ENCODE results near the gene HMCN1.

DNA sequence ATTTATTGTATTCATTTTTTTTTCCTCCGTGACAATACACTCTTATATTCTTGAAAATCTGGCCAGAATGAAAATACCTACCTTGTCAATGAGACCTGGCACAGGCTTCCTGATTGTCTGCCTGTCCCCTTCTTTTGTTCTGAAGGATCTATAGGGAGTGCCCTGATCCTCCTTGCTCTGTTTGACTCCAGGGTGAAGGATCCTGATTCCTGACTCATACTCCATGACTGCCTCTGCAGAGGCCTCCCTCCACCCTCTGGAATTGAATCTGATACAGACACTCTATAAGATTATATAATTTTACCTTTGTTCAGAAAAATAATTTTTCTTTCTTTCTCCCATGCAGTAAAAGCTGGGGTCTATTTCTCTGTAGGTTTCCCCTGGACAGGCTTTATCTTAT lies 116.2 kb downstream of the HMCN1 start:
- TF ChIP-seq, protein P1, sequence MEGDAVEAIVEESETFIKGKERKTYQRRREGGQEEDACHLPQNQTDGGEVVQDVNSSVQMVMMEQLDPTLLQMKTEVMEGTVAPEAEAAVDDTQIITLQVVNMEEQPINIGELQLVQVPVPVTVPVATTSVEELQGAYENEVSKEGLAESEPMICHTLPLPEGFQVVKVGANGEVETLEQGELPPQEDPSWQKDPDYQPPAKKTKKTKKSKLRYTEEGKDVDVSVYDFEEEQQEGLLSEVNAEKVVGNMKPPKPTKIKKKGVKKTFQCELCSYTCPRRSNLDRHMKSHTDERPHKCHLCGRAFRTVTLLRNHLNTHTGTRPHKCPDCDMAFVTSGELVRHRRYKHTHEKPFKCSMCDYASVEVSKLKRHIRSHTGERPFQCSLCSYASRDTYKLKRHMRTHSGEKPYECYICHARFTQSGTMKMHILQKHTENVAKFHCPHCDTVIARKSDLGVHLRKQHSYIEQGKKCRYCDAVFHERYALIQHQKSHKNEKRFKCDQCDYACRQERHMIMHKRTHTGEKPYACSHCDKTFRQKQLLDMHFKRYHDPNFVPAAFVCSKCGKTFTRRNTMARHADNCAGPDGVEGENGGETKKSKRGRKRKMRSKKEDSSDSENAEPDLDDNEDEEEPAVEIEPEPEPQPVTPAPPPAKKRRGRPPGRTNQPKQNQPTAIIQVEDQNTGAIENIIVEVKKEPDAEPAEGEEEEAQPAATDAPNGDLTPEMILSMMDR (IDR thresholded peaks at IDR 0.05), result no peak
- no peak for TF ChIP-seq POLR2A (IDR thresholded peaks at IDR 0.05)

Measured in upper lobe of left lung (tissue), 4 donors.